GM18861 (cell line): ENCODE data around the gene ORM2.
"Not testable (repeated sequence)": the region's sequence is repeated elsewhere in the genome, so short reads cannot be mapped to it uniquely, and the experiment has no call there.

Source experiments
- ATAC-seq: cut with Tn5 transposase; IDR thresholded peaks from one replicate; pipeline ENCODE4 v1.9.1; 2021; ENCODE audit not compliant: unreplicated experiment

ORM2 gene

DNA sequence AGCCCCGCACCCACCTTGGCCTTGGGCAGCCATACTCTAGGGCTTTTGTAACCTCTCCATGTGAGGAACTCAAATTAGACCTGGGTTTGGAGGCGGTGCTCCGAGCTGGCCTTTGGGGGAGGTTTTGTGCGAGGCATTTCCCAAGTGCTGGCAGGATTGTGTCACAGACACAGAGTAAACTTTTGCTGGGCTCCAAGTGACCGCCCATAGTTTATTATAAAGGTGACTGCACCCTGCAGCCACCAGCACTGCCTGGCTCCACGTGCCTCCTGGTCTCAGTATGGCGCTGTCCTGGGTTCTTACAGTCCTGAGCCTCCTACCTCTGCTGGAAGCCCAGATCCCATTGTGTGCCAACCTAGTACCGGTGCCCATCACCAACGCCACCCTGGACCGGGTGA lies at the start of gene ORM2:
Gene ORM2 (plus strand): TSS at position 245 of the 398 bp plus-strand sequence. CDS start 36 bp downstream, at position 281.
- not testable (repeated sequence) for ATAC-seq

DNA sequence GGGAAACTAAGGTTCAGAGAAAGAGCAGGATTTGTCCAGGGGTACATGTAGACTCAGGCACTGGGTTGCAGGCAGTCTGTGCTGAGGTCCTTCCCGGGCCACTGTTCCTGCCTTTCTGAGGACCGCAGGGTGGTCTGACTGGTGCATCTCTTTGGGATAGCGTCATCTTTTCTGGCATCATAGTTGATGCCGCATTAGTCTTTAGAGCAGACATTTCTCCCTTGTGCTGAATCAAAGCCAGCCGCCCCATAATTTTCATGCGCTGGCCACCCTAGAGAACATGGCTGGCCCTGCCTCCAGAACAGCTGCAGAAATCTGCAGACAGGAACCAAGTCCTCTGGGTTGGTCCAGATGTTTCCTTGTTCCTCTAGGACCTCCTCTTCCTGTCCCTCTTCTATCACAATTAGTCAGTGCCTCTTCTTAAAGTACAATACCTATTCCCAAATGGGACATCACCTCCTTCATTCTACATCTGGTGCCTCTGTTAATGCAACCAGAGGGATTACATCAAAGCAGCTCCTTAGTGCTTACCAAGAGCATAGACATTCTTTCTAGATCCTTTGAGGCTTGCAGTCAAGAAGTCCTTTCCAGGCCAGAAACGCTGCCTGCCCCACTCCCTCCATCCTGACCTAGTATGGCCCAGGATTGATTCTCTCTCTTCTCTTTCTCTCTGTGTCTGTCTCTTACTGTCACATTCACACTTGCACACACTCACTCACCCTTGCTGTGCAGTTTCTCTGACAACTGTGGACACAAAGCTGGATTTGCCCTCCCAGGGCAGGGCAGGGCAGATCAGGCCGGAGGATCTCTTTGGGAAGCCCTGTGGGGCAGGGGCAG lies 48.8 kb upstream of the ORM2 start:
- ATAC-seq = no peak

DNA sequence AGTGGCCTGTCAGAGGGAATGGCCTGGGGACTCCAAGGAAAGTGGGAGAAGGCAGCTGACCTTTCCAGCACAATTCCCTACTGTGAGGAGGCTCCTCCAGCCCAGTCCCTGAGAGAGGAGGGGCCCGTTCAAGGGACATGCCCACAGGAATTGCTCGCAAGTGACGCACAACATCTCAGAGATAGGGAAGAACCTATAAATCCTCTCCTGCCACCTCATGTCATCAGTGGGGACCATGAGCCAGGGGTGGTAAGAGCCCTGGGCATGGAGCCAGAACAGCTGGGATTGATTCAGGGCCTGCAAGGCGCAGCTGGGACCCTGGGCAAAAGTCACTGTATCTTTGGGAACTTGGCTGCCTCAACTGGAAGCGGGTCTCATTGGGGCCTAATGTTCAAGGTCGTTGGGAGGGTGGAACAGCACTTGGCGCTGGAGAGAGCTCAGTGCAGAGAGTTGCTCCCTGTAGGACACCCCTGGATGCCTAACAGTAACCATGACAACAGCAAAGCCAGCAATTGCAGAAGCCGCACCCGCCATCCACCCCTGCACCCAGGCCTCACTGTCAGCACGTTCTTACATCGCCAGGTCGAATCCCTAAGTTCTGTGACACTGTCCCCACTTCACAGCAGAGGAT lies 48.1 kb upstream of the ORM2 start:
- no peak for ATAC-seq

DNA sequence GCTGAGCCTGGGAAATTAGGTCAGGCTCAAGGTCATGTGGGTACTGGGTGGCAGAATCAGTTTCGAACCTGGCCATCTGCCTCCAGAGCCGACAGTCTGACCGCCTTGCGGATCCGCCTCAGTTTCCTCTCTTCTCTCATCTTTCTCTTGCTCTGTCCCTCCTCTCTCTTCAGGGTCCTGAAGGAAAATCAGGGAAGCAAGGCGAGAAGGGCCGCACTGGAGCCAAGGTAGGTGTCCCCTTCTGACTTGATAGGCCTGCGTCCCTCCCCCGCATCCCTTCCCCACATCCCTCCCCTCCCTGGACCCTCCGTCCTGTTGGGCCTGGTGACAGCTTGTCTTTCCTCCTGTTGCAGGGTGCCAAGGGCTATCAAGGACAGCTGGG lies 47.6 kb upstream of the ORM2 start:
- ATAC-seq = no peak

DNA sequence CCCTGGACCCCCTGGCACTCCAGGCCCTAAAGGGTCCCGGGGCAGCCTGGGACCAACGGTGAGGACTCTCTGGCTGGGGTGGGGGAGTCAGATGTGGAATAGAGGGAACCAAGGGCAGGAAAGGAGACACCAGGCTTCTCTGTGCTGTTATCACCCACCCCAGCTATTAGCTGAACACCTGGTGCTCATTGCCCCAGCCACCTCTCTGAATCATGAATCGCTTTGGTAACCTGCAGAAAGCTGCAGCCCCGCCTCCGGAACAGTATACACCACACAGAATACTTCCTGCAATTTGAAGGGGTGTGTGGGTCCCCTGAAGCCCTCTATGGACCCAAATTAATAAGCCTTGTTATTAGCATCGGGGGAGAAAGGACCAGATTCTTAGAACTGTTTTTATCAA lies 47.2 kb upstream of the ORM2 start:
- no peak for ATAC-seq

DNA sequence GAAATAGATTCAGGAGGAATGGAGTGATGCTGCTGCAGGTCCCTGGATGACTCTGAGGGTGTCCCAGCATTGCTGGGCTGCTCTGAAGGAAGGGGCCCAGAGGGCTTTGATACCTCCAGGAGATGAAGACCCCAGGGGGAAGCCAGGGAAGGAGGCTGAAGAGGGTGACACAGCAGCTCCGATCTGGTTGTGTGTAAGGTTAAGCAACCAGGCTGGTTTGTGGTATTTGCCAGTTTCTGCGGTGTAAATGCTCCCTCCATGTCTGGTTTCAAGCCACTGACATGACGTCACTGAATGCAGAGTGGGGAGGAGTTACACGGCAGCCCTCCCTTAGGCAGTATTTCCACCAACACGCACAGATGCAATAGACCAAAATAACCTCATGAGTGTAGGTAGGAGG lies 46.7 kb upstream of the ORM2 start:
- no peak for ATAC-seq

DNA sequence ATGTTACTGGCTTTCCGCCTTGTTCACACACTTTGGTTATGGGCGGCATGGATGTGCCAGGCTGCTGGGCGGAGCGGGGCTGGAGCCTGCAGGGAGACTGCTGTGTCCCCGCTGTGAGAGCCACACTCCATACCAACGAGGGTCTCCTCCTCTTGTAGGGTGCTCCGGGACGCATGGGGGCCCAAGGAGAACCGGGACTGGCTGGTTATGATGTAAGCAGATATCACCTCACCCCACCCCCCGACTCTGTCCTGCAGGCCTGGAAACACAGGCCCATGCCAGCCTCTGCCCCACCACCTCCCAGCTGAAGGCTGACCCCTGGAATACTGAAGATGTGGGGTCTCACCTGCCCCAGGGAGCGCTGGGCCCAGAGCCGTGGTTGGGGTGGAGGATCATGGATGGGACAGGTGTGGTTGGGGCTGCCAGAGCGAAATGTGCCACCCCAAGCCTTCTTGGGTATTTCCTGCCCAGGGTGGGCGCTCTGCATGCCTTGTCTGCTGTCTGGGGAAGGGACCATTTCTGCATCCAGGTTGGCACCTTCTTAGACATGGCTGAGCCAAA lies 46.0 kb upstream of the ORM2 start:
- ATAC-seq = no peak

DNA sequence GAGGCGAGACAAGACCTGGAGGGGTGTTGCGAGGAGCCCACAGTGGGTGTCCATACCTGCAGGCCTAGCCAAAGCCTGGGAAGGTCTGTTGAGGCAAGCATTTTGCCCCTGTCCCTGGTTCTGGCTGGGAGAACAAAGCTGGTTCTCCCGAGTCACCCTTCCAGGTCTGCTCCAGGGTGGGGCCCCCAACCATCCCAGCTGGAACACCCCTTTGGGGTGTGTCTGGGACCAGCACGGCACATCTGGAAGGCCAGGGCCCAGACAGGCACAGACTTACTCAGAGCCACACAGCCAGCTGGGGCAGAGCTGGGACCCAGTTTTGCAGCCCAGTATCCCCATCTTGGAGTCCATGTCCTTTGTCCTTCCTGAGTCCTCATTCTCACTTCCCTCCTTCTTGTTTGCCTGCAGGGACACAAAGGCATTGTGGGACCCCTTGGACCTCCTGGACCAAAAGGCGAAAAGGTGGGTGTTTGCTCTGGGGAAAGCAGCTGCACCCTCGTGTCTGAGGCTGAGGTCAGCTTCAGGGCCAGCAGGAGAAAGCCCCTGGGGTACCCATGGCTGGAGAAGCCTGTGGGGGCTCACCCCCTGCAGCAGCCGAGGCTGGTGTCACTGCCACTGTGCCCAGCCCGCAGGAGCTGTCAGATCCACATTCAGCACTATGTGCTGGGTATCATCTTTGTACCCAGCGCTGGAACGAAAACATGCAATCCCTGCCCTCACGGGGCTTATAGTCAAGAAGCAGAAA lies 45.2 kb upstream of the ORM2 start:
- ATAC-seq = no peak

DNA sequence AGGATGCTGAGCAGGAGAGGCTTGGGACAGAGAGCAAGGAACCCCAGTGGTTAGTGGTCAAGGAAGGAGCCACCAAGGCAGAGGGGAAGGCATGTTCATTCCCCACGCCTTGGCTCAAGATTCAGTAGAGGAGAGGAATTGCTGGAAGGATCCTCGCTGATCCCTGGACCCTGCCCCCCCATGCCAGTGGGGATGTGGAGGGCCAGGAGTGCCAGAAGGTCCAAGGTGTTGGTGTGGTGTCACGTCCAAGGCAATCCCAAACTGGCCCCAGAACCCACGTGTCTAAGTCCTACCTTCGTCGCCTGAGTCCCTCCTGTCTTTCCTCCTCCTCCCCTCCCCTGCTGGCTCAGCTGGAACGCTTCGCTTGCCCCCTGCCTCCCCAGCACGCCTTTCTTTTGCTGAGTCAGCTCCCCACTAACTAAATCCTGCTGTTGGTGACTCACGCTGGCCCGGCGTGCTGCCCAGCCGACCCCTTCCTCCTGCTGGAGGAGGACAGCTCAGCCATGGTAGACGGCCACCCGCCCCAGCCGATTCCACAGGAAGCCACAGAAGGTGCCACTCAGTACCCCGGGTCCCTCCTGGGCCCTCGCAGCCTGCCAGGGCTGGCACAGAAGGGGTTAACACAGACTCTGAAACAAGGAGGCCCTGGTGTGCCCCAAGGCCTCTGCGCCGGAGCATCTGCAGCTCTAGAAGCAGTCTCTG lies 44.4 kb upstream of the ORM2 start:
- no peak for ATAC-seq

DNA sequence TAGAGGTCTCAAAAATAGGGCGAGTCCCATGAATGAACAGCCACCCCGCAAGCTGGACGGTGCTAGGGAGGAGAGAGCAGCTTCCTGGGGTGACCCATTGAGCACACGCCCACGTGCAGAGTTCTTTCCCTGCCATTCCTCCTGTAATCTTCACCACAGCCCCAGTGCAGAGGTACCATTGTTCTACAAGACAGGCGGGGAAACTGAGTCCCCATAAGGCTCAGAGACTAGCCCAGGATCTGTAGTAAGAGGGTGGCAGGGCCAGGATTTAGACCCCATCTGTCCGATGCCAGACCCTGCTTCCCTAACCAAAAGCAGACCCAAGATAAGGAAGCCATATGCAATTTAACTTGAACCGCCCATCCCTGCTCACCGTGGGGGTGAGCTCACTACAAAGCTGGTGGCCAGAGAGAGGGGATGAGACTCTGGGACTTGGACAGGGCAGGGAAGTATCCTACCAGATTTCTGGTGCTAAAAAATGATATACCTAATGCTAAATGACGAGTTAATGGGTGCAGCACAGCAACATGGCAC lies 43.5 kb upstream of the ORM2 start:
- ATAC-seq = no peak

DNA sequence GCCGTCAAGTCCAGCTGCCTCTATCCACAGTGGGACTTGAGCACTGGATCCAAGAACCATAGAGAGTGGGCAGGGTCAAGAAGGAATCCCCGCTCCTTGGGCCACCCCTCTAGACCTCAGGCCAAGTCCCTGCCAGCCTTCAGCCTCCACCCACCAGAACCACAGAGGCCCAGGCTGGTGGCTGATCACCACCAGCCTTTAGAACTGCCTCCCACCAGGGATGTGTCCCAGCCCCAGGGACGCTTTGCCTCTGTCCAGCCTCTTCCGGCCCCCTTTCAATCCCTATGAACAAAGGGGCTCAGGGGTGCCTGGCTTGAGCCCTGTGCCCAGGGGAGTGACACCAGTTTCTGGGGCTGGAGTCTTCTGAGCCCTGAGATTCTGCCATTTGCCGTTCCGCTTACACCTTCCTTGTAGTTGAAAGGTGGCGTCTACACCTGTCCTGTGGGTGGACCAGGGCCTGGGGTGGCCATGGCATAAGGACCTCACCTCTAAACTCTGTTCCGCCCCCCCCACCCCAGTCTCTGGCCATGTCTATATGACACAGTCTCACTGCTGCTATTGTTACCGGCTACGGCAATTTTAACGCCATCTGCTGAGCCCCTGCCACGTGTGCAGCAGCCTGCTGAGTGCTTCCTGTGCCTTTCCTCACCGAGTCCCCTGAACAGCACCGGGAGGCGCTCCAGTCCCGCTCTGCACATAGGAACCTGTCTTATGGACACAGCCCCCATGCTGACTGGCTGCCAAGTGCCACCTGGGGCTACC lies 42.5 kb upstream of the ORM2 start:
- ATAC-seq = no peak

DNA sequence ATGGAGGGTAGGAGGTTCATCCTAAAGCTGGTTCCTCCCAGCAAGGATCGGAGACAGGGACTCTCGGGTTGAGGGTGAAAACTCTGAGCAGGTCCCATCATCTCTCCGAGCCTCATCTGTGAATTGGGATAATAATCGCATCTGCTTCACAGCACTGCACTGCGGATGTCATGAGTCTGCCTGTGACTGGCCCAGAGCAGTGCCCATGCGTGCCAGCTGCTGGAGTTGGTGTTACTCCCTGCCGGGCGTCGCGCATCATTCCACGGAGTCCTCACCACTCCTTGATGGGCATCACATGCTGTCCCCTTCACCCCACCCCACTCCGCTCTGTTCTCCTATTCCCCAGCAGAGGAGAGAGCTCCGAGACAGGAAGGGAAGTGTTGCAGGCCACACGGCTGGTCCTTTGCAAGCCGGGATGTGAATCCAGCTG lies 41.9 kb upstream of the ORM2 start:
- no peak for ATAC-seq

DNA sequence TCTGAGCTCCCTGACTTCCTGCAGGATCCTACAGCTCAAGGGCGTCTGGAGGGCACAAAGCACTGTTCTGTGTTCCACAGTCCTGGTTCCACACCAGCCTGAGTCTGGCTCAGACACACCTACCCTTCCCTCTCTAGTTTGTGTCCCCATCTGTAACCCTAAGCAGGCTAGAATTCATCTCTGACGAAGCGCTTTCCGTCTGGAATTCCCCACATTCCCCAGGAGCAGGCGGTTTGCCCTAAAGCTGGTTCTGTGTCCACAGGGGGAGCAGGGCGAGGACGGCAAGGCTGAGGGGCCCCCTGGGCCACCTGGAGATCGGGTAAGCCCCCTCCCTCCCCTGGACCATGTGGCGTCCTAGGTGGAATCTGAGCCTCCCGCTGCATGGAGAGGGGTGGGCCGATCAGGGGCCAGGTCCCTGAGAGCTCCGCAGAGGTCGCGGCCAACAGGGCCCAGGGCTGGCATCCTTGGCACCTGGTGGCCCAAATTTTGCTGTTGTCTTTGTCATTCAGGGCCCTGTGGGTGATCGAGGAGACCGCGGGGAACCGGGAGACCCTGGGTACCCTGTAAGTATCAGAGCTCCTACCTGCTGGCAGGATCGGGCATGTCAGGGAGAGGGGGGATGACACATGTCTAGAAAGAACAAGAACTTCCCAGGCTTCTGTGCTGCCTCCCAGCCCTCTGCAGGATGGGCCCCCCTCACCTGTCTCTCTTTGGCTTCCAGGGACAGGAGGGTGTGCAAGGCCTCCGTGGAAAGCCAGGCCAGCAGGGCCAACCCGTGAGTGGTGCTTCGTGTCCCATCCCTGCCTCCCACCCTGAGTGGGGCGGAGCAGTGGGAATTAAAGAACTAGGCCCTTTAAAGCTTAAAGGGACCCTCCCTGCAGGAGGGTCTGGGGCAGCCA lies 41.2 kb upstream of the ORM2 start:
- ATAC-seq = no peak

DNA sequence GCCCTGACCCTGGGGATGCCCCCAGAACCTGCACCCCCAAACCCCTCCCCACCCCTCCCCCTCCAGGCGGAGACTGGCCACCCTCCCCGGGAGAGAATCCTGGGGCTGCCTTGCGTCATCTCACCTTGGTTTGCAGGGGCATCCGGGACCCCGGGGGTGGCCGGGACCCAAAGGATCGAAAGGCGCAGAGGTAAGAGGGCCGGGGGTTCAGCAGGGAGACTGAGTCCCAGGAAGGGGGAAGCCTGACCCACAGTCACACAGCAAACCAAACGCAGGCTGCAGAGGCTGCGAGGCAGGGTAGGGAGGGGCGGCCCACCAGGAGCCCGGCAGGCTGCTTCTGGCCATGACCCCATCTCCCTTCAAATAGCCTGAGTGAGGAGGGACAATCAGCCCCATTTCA lies 40.6 kb upstream of the ORM2 start:
- ATAC-seq = no peak

DNA sequence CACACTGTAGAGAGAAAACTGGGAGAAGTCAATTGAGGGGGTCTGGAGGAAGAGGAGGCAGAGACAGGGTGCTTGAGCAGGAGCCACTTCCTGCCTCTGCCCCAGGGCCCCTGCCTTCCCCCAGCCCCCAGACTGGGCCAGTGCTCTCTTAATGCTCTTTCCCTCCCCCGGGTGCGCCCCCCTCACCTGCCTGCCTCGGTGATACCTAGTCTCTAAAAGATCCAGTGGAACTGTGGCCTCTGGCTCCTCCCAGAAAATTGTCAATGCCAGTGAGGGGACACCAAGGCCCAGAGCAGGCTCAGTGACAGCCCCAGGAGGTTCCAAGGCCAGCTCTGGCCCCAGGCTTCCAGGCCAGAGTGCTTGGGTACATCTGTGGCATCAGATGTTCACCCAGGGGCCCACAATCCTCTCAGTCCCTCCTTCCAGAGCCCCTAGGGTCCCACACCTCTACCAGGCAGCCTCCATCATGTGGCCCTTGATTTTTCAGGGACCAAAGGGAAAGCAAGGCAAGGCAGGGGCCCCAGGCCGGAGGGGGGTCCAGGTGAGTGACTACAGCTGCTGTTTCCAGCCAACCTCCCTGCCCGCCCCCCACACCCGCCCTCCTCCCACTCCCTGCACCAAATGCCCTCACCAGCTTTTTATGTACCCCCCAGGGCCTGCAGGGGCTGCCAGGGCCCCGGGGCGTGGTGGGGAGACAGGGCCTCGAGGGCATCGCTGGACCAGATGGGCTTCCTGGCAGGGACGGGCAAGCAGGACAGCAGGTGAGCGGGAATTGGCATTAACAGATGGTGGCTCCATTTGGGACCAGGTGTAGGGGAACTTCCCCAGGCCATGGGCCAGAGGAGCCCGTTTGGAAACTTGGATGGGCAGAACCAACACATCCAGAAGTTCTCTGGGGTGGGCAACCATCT lies 39.8 kb upstream of the ORM2 start:
- ATAC-seq = no peak

DNA sequence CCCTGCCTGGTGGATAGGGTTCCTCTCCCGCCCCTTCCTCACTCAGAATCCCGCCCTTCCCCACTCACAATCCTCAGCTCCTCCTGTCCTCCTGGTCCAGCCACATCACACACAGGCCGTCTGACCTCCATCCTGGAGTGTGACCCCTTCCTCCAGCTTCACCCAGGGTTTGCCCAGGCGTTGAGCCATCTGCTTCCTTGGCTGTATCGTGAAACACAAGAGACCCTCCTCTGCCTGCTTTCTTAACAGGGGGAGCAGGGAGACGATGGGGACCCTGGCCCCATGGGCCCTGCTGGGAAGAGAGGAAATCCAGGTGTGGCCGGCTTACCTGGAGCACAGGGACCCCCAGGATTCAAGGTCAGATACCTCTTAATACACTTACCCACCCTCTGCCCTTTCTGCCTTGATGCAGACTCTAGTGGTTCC lies 39.1 kb upstream of the ORM2 start:
- ATAC-seq = no peak

DNA sequence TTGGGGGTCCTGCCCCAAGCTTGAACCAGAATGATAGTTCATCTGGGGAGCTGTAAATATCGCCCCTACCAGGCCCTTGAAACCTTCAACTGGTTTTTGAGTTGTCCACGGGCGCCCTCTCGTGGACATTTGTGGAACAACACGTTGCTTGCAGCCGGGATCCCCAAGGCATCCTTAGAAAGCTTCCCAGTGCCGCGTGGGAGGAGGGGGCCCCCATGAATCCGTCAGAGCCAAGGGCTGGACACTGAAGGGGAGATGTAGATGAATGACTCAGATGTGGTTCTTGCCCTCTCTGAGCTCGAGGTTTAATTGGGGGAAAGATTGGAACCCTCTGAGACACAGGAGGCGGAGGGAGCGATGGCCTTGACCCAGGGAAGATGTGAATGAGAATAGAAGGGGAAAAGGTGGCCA lies 38.6 kb upstream of the ORM2 start:
- ATAC-seq = no peak
